Natural killer cell (primary cell): ENCODE data around the gene VEPH1. TPM values are rescaled to one million over a fixed set of nuclear protein-coding genes. Genes with fewer than 3 reads are reported as not detected.

Experiments
- ATAC-seq, 3 donors: fragments of 150-1000 bp in 2 of 3; fragments of 200-7000 bp in 1 of 3; cut with Tn5 transposase; 1 replicate in 1 of 3; 2 replicates in 2 of 3; pipeline ENCODE4 v1.10.0; 2021; ENCODE audit warnings: mild to moderate bottlenecking in 2 of 3, moderate library complexity in 2 of 3
- DNase-seq, 2 donors: peaks; one replicate each; pipeline versions ENCODE4 v3.0.0 to v3.0.0-alpha.2; 2013 to 2021; ENCODE audit warnings: mixed read lengths in 1 of 2
- H3K27ac ChIP-seq: one replicate; pipeline ENCODE4 v1.5.1; 2013; ENCODE audit warnings: mild to moderate bottlenecking, low read length
- H3K27me3 ChIP-seq: one replicate; pipeline ENCODE4 v1.6.1; 2013; ENCODE audit warnings: low read length; ENCODE audit not compliant: control insufficient read depth, insufficient read depth
- H3K36me3 ChIP-seq: one replicate; pipeline ENCODE4 v1.6.1; 2013; ENCODE audit warnings: low read length; ENCODE audit not compliant: control insufficient read depth, insufficient read depth
- H3K4me1 ChIP-seq: one replicate; pipeline ENCODE4 v1.6.1; 2013; ENCODE audit warnings: low read length; ENCODE audit not compliant: control insufficient read depth, insufficient read depth
- H3K4me3 ChIP-seq: one replicate; pipeline ENCODE4 v1.5.1; 2013; ENCODE audit warnings: low read length
- H3K9me3 ChIP-seq: one replicate; pipeline ENCODE4 v1.6.1; 2013; ENCODE audit warnings: low read length; ENCODE audit not compliant: control insufficient read depth, insufficient read depth
- H3K27ac Mint-ChIP-seq, 2 donors: one replicate each; pipeline ENCODE4 v1.8.0; 2022; ENCODE audit warnings: mild to moderate bottlenecking in 2 of 2, mixed read lengths in 2 of 2, moderate library complexity in 1 of 2
- H3K27me3 Mint-ChIP-seq, 2 donors: one replicate each; pipeline ENCODE4 v1.8.0; 2022; ENCODE audit warnings: low read depth in 2 of 2, mixed read lengths in 2 of 2
- H3K36me3 Mint-ChIP-seq: one replicate; pipeline ENCODE4 v1.8.0; 2022; ENCODE audit warnings: mixed read lengths
- H3K4me1 Mint-ChIP-seq, 2 donors: one replicate each; pipeline ENCODE4 v1.8.0; 2022; ENCODE audit warnings: mixed read lengths in 2 of 2
- H3K4me3 Mint-ChIP-seq: one replicate; pipeline ENCODE4 v1.8.0; 2022; ENCODE audit warnings: mild to moderate bottlenecking, moderate library complexity, mixed read lengths
- H3K9me3 Mint-ChIP-seq, 2 donors: one replicate each; pipeline ENCODE4 v1.8.0; 2022; ENCODE audit warnings: mixed read lengths in 2 of 2
- CTCF ChIP-seq: fragments of 200-600 bp; IDR thresholded peaks from one replicate; pipeline ENCODE4 v1.8.0; 2022; ENCODE audit warnings: antibody characterized with exemption
- WGBS: methylation state at CpG from one replicate; pipeline ENCODE4 v1.1.7; 2013; ENCODE audit warnings: missing lambda C conversion rate; ENCODE audit not compliant: insufficient coverage; 5-methylcytosine and 5-hydroxymethylcytosine counted together
- intact Hi-C: fragments of 100-400 bp; cut with micrococcal nuclease; formaldehyde crosslinking; loops from one replicate; pipeline ENCODE4 v1.14.2; 2022
- total RNA-seq, 4 donors: library from RNA; stranded (reverse); fragments of 120-200 nt in 1 of 4; gene quantifications; one replicate each; pipeline versions ENCODE4 v1.2.3 to v1.2.4, GENCODE V29; 2013 to 2022

VEPH1 gene
- total RNA-seq, 3 donors from 2014 or later (not counting 1 experiment from before 2014, with no cell fraction given): 0.41 to 1.3 (median 0.60) TPM

DNA sequence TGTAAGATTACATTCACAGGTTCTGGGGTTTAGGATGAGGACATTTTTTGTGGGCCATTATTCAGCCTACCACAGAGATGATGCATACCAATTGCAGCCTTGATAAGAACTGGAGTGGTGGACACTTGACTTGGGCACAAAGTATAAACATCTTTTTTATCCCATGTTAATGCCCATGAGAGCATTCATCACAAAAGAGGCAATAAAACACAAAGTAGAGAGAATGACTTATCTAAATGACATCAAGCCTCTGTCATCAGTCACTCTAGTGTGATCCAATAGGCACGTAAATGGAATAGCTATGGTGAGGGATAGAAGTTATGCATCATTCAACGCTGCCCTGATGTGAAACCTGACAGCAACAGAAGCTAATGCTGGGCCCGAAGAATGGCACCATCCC, 25.8 kb downstream of the VEPH1 start:
- Mint-ChIP-seq H3K27me3 (no peaks in the 10 kb centered on the region), H3K4me3 (no peak overlapping the region), H3K36me3 (no peaks in the 10 kb centered on the region), H3K4me1 (no peaks in the 10 kb centered on the region), H3K27ac (no peak overlapping the region), H3K9me3 (peaks cover 3 to 6% of the 10 kb centered on the region in 2 donors)
- H3K9me3 ChIP-seq: no peaks in the 10 kb centered on the region
- H3K27ac ChIP-seq: no peak overlapping the region
- WGBS: 62% methylated on average over 3 of the region's 3 CpGs
- no peak for DNase-seq
- no peak for ATAC-seq
- TF ChIP-seq CTCF: no peak
- H3K27me3 ChIP-seq: no peaks in the 10 kb centered on the region
- H3K4me3 ChIP-seq: no peak overlapping the region
- H3K36me3 ChIP-seq: no peaks in the 10 kb centered on the region
- no peaks in the 10 kb centered on the region for H3K4me1 ChIP-seq
- intact Hi-C loops: no loop called here

GRCh38 chr3:157475921-157476414, 27.2 kb downstream of the VEPH1 start:
- no peaks in the 10 kb centered on the region for H3K36me3 ChIP-seq
- Mint-ChIP-seq H3K4me3 (no peak overlapping the region), H3K4me1 (no peaks in the 10 kb centered on the region), H3K27me3 (no peaks in the 10 kb centered on the region), H3K9me3 (peaks cover 3 to 6% of the 10 kb centered on the region in 2 donors), H3K27ac (no peak overlapping the region), H3K36me3 (no peaks in the 10 kb centered on the region)
- TF ChIP-seq CTCF: no peak
- H3K4me1 ChIP-seq: no peaks in the 10 kb centered on the region
- ATAC-seq (no peak), DNase-seq (no peak)
- intact Hi-C loops: no loop called here
- no peaks in the 10 kb centered on the region for H3K27me3 ChIP-seq
- no peak overlapping the region for H3K4me3 ChIP-seq
- no peak overlapping the region for H3K27ac ChIP-seq
- 90% methylated on average over 1 of the region's 1 CpG for WGBS
- no peaks in the 10 kb centered on the region for H3K9me3 ChIP-seq

- Mint-ChIP-seq H3K27ac (no peak overlapping the region), H3K4me3 (no peak overlapping the region), H3K27me3 (no peaks in the 10 kb centered on the region), H3K9me3 (peaks cover 2 to 6% of the 10 kb centered on the region in 2 donors), H3K4me1 (no peaks in the 10 kb centered on the region), H3K36me3 (no peaks in the 10 kb centered on the region)
- no peak for TF ChIP-seq CTCF
- WGBS: no CpG with 5 or more reads among the region's 1 CpG
- ATAC-seq: no peak
- H3K4me1 ChIP-seq: no peaks in the 10 kb centered on the region
- no peaks in the 10 kb centered on the region for H3K36me3 ChIP-seq
- intact Hi-C loops: no loop called here
- H3K4me3 ChIP-seq: no peak overlapping the region
- no peak for DNase-seq
- H3K27ac ChIP-seq: no peak overlapping the region
- H3K9me3 ChIP-seq: no peaks in the 10 kb centered on the region
- H3K27me3 ChIP-seq: no peaks in the 10 kb centered on the region
These were observed 30.6 kb downstream of the VEPH1 start for GRCh38 chr3:157472648-157473047.

- WGBS: 80% methylated on average over 1 of the region's 1 CpG
- Mint-ChIP-seq H3K27me3 (no peaks in the 10 kb centered on the region), H3K27ac (no peak overlapping the region), H3K9me3 (peaks cover 0 to 6% of the 10 kb centered on the region in 2 donors), H3K36me3 (no peaks in the 10 kb centered on the region), H3K4me1 (no peaks in the 10 kb centered on the region), H3K4me3 (no peak overlapping the region)
- Histone ChIP-seq H3K27me3 (no peaks in the 10 kb centered on the region), H3K27ac (no peak overlapping the region), H3K4me3 (no peak overlapping the region), H3K4me1 (no peaks in the 10 kb centered on the region), H3K36me3 (no peaks in the 10 kb centered on the region), H3K9me3 (no peaks in the 10 kb centered on the region)
- intact Hi-C loops: no loop called here
- ATAC-seq: no peak
- DNase-seq: no peak
- no peak for TF ChIP-seq CTCF
These were observed 32.2 kb downstream of the VEPH1 start for GRCh38 chr3:157471064-157471463.
